GM08714 (cell line): ENCODE measurements around the gene TNC.

Experiments used
- H3K4me3 ChIP-seq: fragments of 200-500 bp; sonication (Bioruptor generic); 2 replicates; pipeline ENCODE4 v1.5.1; 2014; ENCODE audit warnings: mild to moderate bottlenecking, low read length, inconsistent platforms
- ZNF274 ChIP-seq: IDR thresholded peaks from 2 replicates; pipeline ENCODE4 v1.6.1; 2012; ENCODE audit warnings: mild to moderate bottlenecking, low read depth, low read length

TNC gene

GRCh38 chr9:115121181-115121580, 3.2 kb upstream of the TNC start:
- H3K4me3 ChIP-seq: no peak overlapping the region
- no peak for TF ChIP-seq ZNF274

- no peak for TF ChIP-seq ZNF274
- H3K4me3 ChIP-seq: no peak overlapping the region
Measured at GRCh38 chr9:115118879-115119218, 892 bp upstream of the TNC start.

GRCh38 chr9:115116421-115117284, 1.3 kb downstream of the TNC start:
- no peak overlapping the region for H3K4me3 ChIP-seq
- no peak for TF ChIP-seq ZNF274

- no peak overlapping the region for H3K4me3 ChIP-seq
- TF ChIP-seq ZNF274: no peak
Measured at GRCh38 chr9:115115924-115116323, 2.0 kb downstream of the TNC start.

- no peak for TF ChIP-seq ZNF274
- H3K4me3 ChIP-seq: no peak overlapping the region
Measured at GRCh38 chr9:115115117-115115880, 2.7 kb downstream of the TNC start.

GRCh38 chr9:115114546-115114945, 3.4 kb downstream of the TNC start:
- no peak for TF ChIP-seq ZNF274
- no peak overlapping the region for H3K4me3 ChIP-seq

GRCh38 chr9:115114084-115114483, 3.9 kb downstream of the TNC start:
- H3K4me3 ChIP-seq: no peak overlapping the region

GRCh38 chr9:115111874-115112273, 6.1 kb downstream of the TNC start:
- H3K4me3 ChIP-seq: no peak overlapping the region
- no peak for TF ChIP-seq ZNF274

More at GRCh38 chr9:115114084-115114483, 3.9 kb downstream of the TNC start:
- no peak for TF ChIP-seq ZNF274

GRCh38 chr9:115109486-115109885, 8.5 kb downstream of the TNC start:
- TF ChIP-seq ZNF274: no peak
- H3K4me3 ChIP-seq: no peak overlapping the region

GRCh38 chr9:115107701-115108100, 10.3 kb downstream of the TNC start:
- TF ChIP-seq ZNF274: no peak
- H3K4me3 ChIP-seq: no peak overlapping the region

GRCh38 chr9:115106642-115107041, 11.3 kb downstream of the TNC start:
- no peak overlapping the region for H3K4me3 ChIP-seq
- TF ChIP-seq ZNF274: no peak

- TF ChIP-seq ZNF274: no peak
- no peak overlapping the region for H3K4me3 ChIP-seq
Measured at GRCh38 chr9:115106001-115106400, 12.0 kb downstream of the TNC start.

- TF ChIP-seq ZNF274: no peak
- H3K4me3 ChIP-seq: no peak overlapping the region
Measured at GRCh38 chr9:115104908-115105307, 13.0 kb downstream of the TNC start.

GRCh38 chr9:115103746-115104477, 14.0 kb downstream of the TNC start:
- no peak for TF ChIP-seq ZNF274

More at GRCh38 chr9:115103746-115104477, 14.0 kb downstream of the TNC start:
- H3K4me3 ChIP-seq: no peak overlapping the region
